HAP-1 (cell line): ENCODE data around the gene CCL28.
A peak's percentile ranks its signal among the peaks of the same experiment; 100 is the strongest.
"Not testable (repeated sequence)": the region's sequence is repeated elsewhere in the genome, so short reads cannot be mapped to it uniquely, and the experiment has no call there.

Experiments
- DNase-seq, 2 experiments: peaks; one replicate each; pipeline ENCODE4 v3.0.0-alpha.2; 2016 to 2020; ENCODE audit warnings: low spot score in 2 of 2
- H3K27me3 ChIP-seq: fragments of 250-450 bp; sonication (Bioruptor Pico); 2 replicates; pipeline ENCODE4 v1.5.1; 2020; ENCODE audit warnings: low read depth, mild to moderate bottlenecking, moderate library complexity
- H3K36me3 ChIP-seq: fragments of 250-450 bp; sonication (Bioruptor Pico); replicated peaks from 2 replicates; pipeline ENCODE4 v1.5.1; 2020; ENCODE audit warnings: mild to moderate bottlenecking
- H3K4me1 ChIP-seq: fragments of 250-450 bp; sonication (Bioruptor Pico); 2 replicates; pipeline ENCODE4 v1.5.1; 2020; ENCODE audit warnings: mild to moderate bottlenecking
- H3K4me3 ChIP-seq: fragments of 250-450 bp; sonication (Bioruptor Pico); 2 replicates; pipeline ENCODE4 v1.5.1; 2020; ENCODE audit warnings: mild to moderate bottlenecking, moderate library complexity
- H3K9me3 ChIP-seq: fragments of 250-450 bp; sonication (Bioruptor Pico); 2 replicates; pipeline ENCODE4 v1.5.1; 2020; ENCODE audit warnings: mild to moderate bottlenecking, moderate library complexity
- in situ Hi-C: fragments of 300-500 bp; cut with MboI; formaldehyde crosslinking; loops from 3 replicates; pipeline ENCODE4 v1.14.3; 2020; ENCODE audit warnings: low sequenced_read_pairs, inconsistent platforms, mixed read lengths

CCL28 gene

DNA sequence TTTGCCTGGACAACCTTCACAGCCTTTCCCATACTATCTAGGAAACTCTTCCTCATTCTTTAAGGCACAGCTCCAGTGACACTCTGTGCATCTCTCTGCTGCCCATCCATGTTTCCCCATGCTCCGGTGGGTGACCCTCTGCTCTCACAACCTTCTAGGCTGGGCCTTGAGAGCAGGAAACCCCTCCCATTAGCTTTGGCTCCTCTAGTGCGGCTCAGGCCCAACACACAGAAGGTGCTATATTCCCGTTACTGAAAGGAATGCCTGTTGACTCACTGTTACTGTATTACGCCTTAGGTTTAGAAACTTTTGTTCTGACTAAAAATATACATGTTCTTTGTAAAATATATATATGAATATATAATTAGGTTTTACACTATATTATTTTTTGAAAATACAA, 8.1 kb upstream of the CCL28 start:
- no peaks in the 10 kb centered on the region for H3K27me3 ChIP-seq
- no peak for DNase-seq
- H3K9me3 ChIP-seq: no peaks in the 10 kb centered on the region
- no peaks in the 10 kb centered on the region for H3K4me1 ChIP-seq
- H3K36me3 ChIP-seq: no peaks in the 10 kb centered on the region
- in situ Hi-C loops: no loop called here
- no peak overlapping the region for H3K4me3 ChIP-seq

DNA sequence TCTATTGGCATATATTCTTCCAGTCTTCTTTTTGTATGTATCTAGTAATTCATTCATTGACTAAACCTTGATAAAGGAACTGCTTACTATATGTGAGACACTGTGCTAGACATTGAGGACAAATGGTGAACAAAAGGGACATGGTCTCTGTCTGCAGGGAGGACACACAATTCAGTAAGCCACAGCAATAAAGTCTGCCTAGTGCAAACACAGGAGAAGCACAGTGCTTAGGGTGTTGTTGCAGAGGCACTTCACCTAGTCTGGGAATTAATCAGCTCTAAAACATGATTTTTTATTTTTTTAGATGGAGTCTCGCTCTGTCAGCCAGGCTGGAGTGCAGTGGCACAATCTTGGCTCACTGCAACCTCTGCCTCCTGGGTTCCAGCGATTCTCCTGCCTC, 6.4 kb upstream of the CCL28 start:
- no peak for DNase-seq
- in situ Hi-C loops: no loop called here

DNA sequence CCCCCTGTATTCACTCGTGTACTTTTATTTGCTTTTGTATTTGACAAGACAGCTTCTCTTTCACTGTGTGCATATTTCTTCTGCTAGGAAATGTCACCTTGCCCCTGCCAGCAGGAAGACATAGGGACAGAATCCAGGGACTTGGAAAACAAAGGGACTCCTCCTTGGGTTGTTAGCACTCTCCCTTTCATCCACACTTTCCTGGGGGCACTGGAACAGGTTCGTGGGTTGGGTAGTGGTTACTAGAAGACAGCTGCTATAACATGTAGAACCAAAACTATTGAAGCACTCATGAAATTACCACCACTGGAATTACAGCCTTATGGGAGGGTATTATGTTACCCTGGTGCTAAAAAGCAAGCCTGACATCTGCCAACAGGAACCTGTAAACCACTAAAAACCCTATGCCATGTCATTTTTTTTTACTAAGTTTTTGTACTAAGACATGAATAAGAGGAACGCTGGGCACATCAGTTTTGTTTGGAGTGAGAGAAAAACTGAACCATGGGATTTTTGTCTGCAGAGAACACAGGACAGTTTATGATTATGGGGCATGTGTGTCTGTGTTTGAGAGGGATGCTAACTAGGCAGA, 4.7 kb upstream of the CCL28 start:
- H3K4me3 ChIP-seq: no peak overlapping the region
- in situ Hi-C loops: no loop called here
- no peaks in the 10 kb centered on the region for H3K4me1 ChIP-seq
- H3K36me3 ChIP-seq: no peaks in the 10 kb centered on the region
- no peak for DNase-seq
- no peaks in the 10 kb centered on the region for H3K27me3 ChIP-seq
- H3K9me3 ChIP-seq: no peaks in the 10 kb centered on the region

More for the DNA sequence above, 6.4 kb upstream of the CCL28 start:
- H3K27me3 ChIP-seq: no peaks in the 10 kb centered on the region
- no peaks in the 10 kb centered on the region for H3K36me3 ChIP-seq
- H3K4me1 ChIP-seq: no peaks in the 10 kb centered on the region
- no peak overlapping the region for H3K4me3 ChIP-seq
- no peaks in the 10 kb centered on the region for H3K9me3 ChIP-seq

DNA sequence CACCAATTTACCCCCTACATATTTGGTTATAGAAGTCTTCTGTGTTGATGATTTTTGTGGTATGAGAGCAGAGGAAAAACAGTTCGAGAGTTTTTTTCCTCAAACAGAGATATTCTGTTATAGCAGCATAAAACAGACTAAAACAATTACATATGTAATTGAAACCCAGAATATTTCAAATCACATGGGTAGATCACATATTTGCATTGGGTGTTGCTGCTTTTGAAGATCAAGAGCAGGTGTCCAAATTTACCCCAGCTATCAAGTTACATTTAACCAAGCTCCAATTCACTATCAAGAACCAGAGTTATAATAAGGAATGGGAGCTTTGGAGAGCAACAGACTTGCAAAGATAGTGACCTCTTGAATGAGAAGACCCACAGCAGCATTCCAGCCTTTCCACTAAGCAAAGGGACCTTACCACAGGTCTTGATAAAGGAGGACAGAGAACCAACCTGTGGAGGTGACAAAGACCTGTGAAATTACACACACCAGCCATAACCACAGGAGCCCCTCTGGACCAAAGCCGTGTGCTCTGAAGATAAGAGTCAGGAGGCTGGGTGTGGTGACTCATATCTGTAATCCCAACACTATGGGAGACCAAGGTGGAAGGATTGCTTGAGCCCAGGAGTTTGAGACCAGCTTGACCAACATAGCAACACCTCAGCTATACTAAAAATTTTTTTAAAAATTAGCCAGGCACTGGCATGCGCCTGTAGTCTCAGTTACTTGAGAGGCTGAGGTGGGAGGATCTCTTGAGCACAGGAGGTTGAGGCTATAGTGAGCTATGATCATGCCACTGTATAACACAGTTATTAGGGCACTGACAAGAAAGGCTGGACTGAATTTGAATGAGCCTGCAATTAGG, 4.0 kb upstream of the CCL28 start:
- no peak overlapping the region for H3K4me3 ChIP-seq
- in situ Hi-C loops: no loop called here
- no peaks in the 10 kb centered on the region for H3K27me3 ChIP-seq
- H3K4me1 ChIP-seq: no peaks in the 10 kb centered on the region
- H3K9me3 ChIP-seq: no peaks in the 10 kb centered on the region
- no peaks in the 10 kb centered on the region for H3K36me3 ChIP-seq
- DNase-seq: no peak

DNA sequence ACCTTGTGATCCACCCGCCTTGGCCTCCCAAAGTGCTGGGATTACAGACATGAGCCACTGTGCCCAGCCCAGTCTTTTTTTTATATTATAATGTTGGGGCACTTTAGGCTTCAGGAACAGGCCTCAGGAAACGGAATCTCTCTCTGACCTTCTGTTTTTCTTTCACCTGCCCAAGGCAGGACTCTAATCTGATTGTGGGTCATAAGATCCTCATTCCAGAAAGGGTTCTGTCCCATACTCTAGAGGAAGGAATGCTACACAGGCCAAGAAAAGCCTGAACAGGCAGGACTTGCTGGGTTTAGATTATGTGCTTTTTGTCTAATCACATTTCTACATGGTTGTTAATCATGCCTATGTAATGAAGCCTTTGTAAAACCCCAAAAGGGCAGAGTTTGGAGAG, 1.8 kb upstream of the CCL28 start:
- no peak for DNase-seq
- H3K4me3 ChIP-seq: no peak overlapping the region
- H3K4me1 ChIP-seq: no peaks in the 10 kb centered on the region
- no peaks in the 10 kb centered on the region for H3K9me3 ChIP-seq
- no peaks in the 10 kb centered on the region for H3K27me3 ChIP-seq
- H3K36me3 ChIP-seq: no peaks in the 10 kb centered on the region
- in situ Hi-C loops: no loop called here

DNA sequence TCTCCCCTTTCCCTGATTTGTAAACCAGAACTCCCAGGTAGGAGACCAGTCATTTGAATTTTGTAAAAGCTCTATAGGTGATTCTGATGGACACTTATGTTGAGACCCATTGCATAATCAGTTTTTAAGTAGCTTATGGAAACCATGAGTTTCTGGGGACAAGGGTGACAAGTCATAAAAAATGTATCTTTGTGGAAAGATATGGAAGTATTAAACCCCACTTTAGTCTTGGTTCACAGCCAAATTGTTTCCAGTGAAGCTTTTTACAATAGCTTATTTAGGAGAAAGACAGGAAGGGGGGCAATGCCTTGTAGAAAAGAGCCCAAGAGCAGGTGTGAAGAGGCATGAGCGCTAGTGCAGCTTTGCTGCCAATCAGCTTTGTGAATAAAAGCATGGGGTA, 453 bp upstream of the CCL28 start:
- no peak for DNase-seq
- no peaks in the 10 kb centered on the region for H3K4me1 ChIP-seq
- H3K36me3 ChIP-seq: no peaks in the 10 kb centered on the region
- H3K4me3 ChIP-seq: no peak overlapping the region
- in situ Hi-C loops: no loop called here
- H3K9me3 ChIP-seq: no peaks in the 10 kb centered on the region
- H3K27me3 ChIP-seq: no peaks in the 10 kb centered on the region

DNA sequence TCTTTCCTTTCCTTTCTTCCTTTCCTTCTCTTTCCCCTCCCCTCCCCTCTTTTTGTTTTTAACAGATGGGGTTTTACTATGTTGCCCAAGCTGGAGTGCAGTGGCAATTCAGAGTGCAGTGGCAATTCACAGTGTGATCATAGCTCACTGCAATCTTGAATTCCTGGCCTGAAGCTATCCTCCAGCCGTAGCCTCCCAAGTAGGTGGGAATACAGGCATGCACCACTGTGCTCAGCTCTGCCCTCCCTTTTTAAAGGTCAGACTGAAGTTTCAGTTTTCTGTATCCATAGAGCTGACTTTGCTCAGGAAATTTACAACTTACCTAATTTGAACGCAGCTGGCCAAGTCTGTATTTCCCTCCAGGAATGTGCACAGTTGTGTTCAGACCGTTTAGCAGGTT, 696 bp downstream of the CCL28 start:
- no peaks in the 10 kb centered on the region for H3K36me3 ChIP-seq
- no peaks in the 10 kb centered on the region for H3K9me3 ChIP-seq
- H3K27me3 ChIP-seq: no peaks in the 10 kb centered on the region
- H3K4me3 ChIP-seq: no peak overlapping the region
- in situ Hi-C loops: no loop called here
- no peak for DNase-seq
- H3K4me1 ChIP-seq: no peaks in the 10 kb centered on the region

DNA sequence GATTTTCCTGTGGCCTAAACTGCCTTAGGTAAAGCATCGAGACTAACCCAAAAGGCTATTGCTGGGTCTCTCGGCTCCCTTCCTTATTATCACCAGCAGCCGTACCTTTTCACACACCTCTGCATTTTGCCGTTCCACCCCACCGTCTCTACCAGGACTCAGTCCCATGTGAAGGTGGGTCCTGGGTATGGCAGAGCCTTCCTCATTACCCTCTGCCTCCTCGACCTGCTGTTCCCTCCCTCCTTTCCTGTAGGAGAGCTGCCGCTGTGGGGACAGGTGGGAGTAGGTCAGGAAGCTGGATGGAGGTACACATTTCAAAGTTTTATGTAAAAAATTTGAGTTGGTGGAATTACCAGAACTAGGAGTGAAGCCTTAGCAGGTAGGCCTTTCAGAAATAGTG, 1.8 kb downstream of the CCL28 start:
- no peaks in the 10 kb centered on the region for H3K36me3 ChIP-seq
- in situ Hi-C loops: no loop called here
- no peak for DNase-seq
- H3K27me3 ChIP-seq: no peaks in the 10 kb centered on the region
- H3K4me1 ChIP-seq: no peaks in the 10 kb centered on the region
- no peaks in the 10 kb centered on the region for H3K9me3 ChIP-seq
- H3K4me3 ChIP-seq: no peak overlapping the region

DNA sequence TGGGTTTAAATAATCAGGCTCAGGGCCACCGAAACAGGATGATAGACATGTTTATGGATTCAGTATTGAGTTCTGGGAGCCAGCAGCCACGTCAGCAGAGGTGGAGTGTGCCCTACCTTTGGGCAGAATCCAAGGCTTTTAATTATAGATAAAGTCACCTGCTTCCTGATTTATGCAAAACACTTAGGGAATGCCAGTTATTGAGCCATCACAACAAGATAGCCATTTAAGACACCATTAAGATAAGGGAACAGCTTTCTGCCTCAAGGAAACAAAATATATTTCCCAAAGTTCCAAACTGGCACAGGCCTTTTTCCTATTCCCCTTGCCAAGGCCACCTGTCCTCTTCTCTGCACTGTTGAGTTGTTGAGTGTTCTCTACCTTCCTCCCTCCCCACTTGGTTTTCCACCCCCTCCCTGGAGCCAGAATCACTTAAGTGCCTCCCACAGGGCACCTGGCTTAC, 2.4 kb downstream of the CCL28 start:
- in situ Hi-C loops: no loop called here
- Histone ChIP-seq H3K4me3 (no peak overlapping the region), H3K27me3 (no peaks in the 10 kb centered on the region), H3K4me1 (no peaks in the 10 kb centered on the region), H3K9me3 (no peaks in the 10 kb centered on the region), H3K36me3 (no peaks in the 10 kb centered on the region)
- no peak for DNase-seq

DNA sequence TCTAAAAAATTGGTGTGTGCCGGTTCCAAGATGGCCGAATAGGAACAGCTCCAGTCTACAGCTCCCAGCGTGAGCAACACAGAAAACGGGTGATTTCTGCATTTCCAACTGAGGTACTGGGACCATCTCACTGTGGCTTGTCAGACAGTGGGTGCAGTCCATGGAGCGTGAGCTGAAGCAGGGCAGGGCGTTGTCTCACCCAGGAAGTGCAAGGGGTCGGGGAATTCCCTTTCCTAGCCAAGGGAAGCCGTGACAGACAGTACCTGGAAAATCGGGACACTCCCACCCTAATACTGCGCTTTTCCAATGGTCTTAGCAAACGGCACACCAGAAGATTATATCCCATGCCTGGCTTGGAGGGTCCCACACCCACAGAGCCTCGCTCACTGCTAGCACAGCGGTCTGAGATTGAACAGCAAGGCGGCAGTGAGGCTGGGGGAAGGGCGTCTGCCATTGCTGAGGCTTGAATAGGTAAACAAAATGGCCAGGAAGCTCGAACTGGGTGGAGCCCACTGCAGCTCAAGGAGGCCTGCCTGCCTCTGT, 9.6 kb downstream of the CCL28 start:
- H3K4me3 ChIP-seq, H3K36me3 ChIP-seq, H3K27me3 ChIP-seq, in situ Hi-C loops, H3K9me3 ChIP-seq, H3K4me1 ChIP-seq: not testable (repeated sequence)
- peak in 1 of 2 experiments; percentile 12 for DNase-seq

DNA sequence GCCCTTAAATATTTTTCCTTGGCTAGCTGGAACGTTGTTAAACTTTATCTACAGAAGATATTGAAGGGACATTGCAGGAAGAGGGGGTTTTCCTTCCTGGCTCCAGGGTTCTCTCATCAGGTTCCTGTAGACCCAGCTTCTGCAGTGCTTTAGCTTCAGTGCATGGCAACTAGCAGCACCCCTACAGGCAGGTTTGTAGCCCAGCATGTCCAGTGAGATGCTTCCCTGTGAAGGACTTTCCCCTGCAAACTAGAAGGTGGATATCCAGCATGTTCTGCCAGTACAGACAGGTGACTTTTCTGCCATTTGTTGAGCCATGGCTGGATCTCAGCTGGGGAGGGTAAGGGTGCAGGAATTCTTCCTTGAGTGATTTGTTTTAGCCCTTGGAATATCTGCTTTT, 10.4 kb downstream of the CCL28 start:
- 0 out of 2 replicates have a peak, but pooled peaks cover 2% of the 10 kb centered on the region for H3K27me3 ChIP-seq
- H3K4me1 ChIP-seq: no peaks in the 10 kb centered on the region
- H3K4me3 ChIP-seq: no peak overlapping the region
- H3K9me3 ChIP-seq: no peaks in the 10 kb centered on the region
- H3K36me3 ChIP-seq: no peaks in the 10 kb centered on the region
- in situ Hi-C loops: no loop called here
- peak in 1 of 2 experiments; percentile 10 for DNase-seq

DNA sequence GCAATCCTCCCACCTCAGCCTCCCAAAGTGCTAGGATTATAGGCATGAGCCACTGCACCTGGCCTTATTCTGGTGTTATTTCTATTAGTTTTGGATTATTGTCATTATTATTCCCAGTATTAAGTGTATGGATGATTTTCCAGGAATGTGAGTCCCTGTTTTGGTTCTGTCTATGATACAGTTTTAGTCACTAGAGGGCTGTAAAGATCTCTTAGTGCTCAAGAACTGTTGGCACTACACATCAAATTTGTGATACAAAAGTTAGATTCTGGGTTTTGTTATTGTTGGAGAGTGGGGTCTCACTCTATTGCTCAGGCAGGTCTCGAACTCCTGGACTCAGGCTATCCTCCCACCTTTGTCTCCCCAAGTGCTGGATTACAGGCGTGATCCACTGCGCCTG, 12.1 kb downstream of the CCL28 start:
- no peak for DNase-seq
- in situ Hi-C loops: no loop called here
- no peaks in the 10 kb centered on the region for H3K36me3 ChIP-seq
- no peak overlapping the region for H3K4me3 ChIP-seq
- 0 out of 2 replicates have a peak, but pooled peaks cover 2% of the 10 kb centered on the region for H3K27me3 ChIP-seq
- no peaks in the 10 kb centered on the region for H3K4me1 ChIP-seq
- no peaks in the 10 kb centered on the region for H3K9me3 ChIP-seq

DNA sequence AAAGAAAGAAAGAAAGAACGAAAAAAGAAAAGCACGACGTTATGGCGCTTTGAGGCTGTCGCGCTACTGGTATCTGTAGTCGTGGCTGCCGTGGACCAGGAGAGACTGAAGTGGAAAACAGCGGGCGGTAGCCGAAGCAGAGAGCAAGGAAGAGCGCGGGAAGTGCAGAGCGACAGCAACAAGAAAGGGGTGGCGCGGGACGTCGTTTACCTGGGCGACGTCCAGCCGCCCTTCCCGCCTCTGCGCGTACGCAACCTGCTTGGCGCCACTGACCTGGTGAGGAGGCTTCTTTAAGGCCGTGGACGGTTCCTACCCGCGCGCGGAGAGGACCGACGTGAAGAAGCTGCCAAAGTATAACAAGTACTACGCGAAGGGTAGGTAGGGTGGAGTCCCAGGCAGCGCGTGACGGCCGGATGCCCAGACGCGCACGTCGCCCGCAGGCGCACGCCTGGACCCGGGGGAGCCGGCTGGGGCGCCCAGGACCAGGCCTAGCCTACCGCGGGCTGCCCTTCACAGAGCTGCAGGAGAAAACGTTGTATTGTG, 15.4 kb downstream of the CCL28 start:
- Histone ChIP-seq H3K4me3 (no peak overlapping the region), H3K9me3 (no peaks in the 10 kb centered on the region), H3K4me1 (no peaks in the 10 kb centered on the region; the same call in 1 of the 2 replicates), H3K36me3 (no peaks in the 10 kb centered on the region), H3K27me3 (no peaks in the 10 kb centered on the region)
- in situ Hi-C loops: no loop called here
- no peak for DNase-seq

DNA sequence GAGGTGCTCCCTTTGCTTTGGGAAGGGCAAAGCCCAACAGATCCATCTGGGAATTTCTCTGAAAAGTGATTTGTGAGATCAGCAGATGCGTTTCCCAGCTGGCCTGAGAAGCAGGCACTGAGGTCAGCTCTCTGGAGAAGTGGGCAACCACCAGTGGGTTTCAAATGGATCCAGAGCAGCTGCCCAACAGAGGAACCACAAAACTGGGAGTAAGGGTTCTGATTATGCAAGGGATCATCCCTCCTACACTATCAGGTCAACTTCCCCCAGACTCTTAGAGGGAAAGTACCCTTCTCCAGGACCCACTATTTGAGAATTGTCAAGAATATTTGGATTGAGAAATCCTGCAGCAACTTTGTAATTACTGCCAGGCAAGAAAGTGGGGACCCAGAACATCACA, 21.7 kb downstream of the CCL28 start:
- in situ Hi-C loops: no loop called here
- Histone ChIP-seq H3K4me3 (no peak overlapping the region), H3K9me3 (no peaks in the 10 kb centered on the region), H3K36me3 (no peaks in the 10 kb centered on the region), H3K4me1 (peaks cover 3% of the 10 kb centered on the region), H3K27me3 (no peaks in the 10 kb centered on the region)
- DNase-seq: no peak
